Peyer's patch (tissue), 4 donors: ENCODE measurements around the gene RALB.

Experiments used
- POLR2A ChIP-seq, 2 donors: fragments of 450-650 bp; IDR thresholded peaks; one replicate each; pipeline ENCODE4 v1.5.1; 2017; ENCODE audit warnings: antibody characterized with exemption in 2 of 2, mild to moderate bottlenecking in 2 of 2, moderate library complexity in 2 of 2
- TF ChIP-seq, protein P1 (sequence below), 6 experiments: fragments of 450-650 bp in 4 of 6; fragments of 200-600 bp in 2 of 6; sonication (generic) in 1 of 6; IDR thresholded peaks; one replicate each; pipeline ENCODE4 v1.5.1; 2017 to 2019; ENCODE audit warnings: antibody characterized with exemption in 6 of 6, mild to moderate bottlenecking in 3 of 6, moderate library complexity in 1 of 6

DNA sequence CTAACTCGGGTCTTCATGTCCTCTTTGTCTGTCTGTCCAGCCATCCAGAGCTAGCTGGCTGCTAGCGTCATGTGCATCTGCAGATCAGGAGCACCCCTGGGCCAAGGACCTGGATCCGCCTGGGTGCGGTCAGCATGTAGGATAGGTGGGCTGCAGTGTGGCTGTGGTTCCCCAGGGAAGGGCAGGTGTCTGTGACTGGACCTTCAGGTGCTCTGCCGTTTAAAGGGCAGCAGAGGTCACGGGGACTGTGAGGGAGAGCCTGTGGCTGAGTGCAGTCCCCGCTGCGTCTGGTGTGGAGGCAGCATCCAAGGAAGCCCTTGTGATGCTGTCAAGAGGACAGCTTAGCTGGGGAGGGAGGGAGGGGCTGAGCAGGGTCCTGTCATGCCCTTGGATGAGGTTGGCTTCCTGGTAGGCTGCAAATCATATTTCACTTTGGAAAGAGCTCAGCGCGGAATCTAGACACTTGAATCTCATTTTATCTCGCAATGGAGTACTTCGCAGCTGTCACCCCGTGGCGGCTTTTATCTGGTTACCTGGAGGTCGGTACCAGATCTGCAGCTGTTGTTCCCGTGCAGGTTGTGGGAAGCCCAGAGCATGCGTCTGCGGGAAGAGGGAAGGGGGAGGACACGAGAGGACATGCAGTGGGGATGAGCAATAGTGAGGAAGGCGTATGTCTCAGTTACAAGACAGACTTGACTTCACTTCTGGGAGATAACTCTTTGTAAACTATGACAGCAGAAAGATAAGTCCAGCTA, 5.9 kb upstream of the RALB start:
- TF ChIP-seq, protein P1, sequence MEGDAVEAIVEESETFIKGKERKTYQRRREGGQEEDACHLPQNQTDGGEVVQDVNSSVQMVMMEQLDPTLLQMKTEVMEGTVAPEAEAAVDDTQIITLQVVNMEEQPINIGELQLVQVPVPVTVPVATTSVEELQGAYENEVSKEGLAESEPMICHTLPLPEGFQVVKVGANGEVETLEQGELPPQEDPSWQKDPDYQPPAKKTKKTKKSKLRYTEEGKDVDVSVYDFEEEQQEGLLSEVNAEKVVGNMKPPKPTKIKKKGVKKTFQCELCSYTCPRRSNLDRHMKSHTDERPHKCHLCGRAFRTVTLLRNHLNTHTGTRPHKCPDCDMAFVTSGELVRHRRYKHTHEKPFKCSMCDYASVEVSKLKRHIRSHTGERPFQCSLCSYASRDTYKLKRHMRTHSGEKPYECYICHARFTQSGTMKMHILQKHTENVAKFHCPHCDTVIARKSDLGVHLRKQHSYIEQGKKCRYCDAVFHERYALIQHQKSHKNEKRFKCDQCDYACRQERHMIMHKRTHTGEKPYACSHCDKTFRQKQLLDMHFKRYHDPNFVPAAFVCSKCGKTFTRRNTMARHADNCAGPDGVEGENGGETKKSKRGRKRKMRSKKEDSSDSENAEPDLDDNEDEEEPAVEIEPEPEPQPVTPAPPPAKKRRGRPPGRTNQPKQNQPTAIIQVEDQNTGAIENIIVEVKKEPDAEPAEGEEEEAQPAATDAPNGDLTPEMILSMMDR (IDR thresholded peaks at IDR 0.05): no peak
- TF ChIP-seq POLR2A (IDR thresholded peaks at IDR 0.05): no peak
